GM23338 (cell line): ENCODE data around the gene XYLT1. TPM values are rescaled to one million over a fixed set of nuclear protein-coding genes. Genes with fewer than 3 reads are reported as not detected.

Experiments used
- ATAC-seq: fragments of 200-7000 bp; cut with Tn5 transposase; 3 replicates; pipeline ENCODE4 v1.9.1; 2020
- DNase-seq: peaks from one replicate; pipeline ENCODE4 v3.0.0-alpha.2; 2015; ENCODE audit warnings: low spot score
- H2AFZ ChIP-seq: fragments of 200-600 bp; sonication (generic); 2 replicates; pipeline ENCODE4 v1.8.0; 2016; ENCODE audit warnings: antibody characterized with exemption, mild to moderate bottlenecking, moderate library complexity
- H3F3A ChIP-seq: fragments of 200-600 bp; sonication (generic); replicated peaks from 2 replicates; pipeline ENCODE4 v1.8.0; 2017; ENCODE audit warnings: antibody characterized with exemption, mixed run types, low read depth
- H3K27ac ChIP-seq: fragments of 200-600 bp; sonication (generic); 2 replicates; pipeline ENCODE4 v1.6.1; 2016; ENCODE audit warnings: low read depth
- H3K27me3 ChIP-seq: fragments of 200-600 bp; sonication (generic); 2 replicates; pipeline ENCODE4 v1.8.0; 2016; ENCODE audit warnings: mild to moderate bottlenecking, mixed run types, moderate library complexity; ENCODE audit not compliant: insufficient read depth
- H3K36me3 ChIP-seq: fragments of 200-600 bp; sonication (generic); 2 replicates; pipeline ENCODE4 v1.8.0; 2016; ENCODE audit warnings: mild to moderate bottlenecking; ENCODE audit not compliant: insufficient read depth
- H3K4me1 ChIP-seq: fragments of 200-600 bp; sonication (generic); 2 replicates; pipeline ENCODE4 v1.8.0; 2016; ENCODE audit warnings: mild to moderate bottlenecking, moderate library complexity; ENCODE audit not compliant: insufficient read depth
- H3K4me2 ChIP-seq: fragments of 200-600 bp; sonication (generic); 2 replicates; pipeline ENCODE4 v1.7.1; 2017; ENCODE audit warnings: mixed run types
- H3K4me3 ChIP-seq: fragments of 200-600 bp; sonication (generic); 2 replicates; pipeline ENCODE4 v1.6.1; 2016; ENCODE audit warnings: mixed run types
- H3K79me2 ChIP-seq: fragments of 200-600 bp; sonication (generic); replicated peaks from 2 replicates; pipeline ENCODE4 v1.8.0; 2017; ENCODE audit warnings: mild to moderate bottlenecking; ENCODE audit not compliant: insufficient read depth
- H3K9me2 ChIP-seq: fragments of 200-600 bp; sonication (generic); 2 replicates; pipeline ENCODE4 v1.8.0; 2017; ENCODE audit not compliant: insufficient read depth
- H4K20me1 ChIP-seq: fragments of 200-600 bp; sonication (generic); replicated peaks from 2 replicates; pipeline ENCODE4 v1.8.0; 2017; ENCODE audit warnings: mild to moderate bottlenecking; ENCODE audit not compliant: insufficient read depth
- H3K27ac Mint-ChIP-seq: 2 replicates; pipeline ENCODE4 v1.8.0; 2020; ENCODE audit warnings: inconsistent platforms, mild to moderate bottlenecking, moderate library complexity, mixed read lengths
- H3K27me3 Mint-ChIP-seq: 3 replicates; pipeline ENCODE4 v1.8.0; 2022; ENCODE audit warnings: low read depth, mild to moderate bottlenecking, moderate library complexity, mixed read lengths, inconsistent platforms; ENCODE audit not compliant: insufficient read depth, poor library complexity
- H3K36me3 Mint-ChIP-seq: 3 replicates; pipeline ENCODE4 v1.8.0; 2021; ENCODE audit warnings: low read depth, mild to moderate bottlenecking, inconsistent platforms, moderate library complexity, mixed read lengths
- H3K4me1 Mint-ChIP-seq: 3 replicates; pipeline ENCODE4 v1.8.0; 2020; ENCODE audit warnings: mild to moderate bottlenecking, inconsistent platforms, mixed read lengths
- H3K4me3 Mint-ChIP-seq: 3 replicates; pipeline ENCODE4 v1.8.0; 2021; ENCODE audit warnings: moderate library complexity, mild to moderate bottlenecking, inconsistent platforms, mixed read lengths
- H3K9me3 Mint-ChIP-seq: 3 replicates; pipeline ENCODE4 v1.8.0; 2020; ENCODE audit warnings: moderate library complexity, mild to moderate bottlenecking, inconsistent platforms, mixed read lengths
- CREB1 ChIP-seq: fragments of 250-450 bp; sonication (Bioruptor Pico); IDR thresholded peaks from 2 replicates; pipeline ENCODE4 v1.5.0; 2020; ENCODE audit warnings: low read depth, mild to moderate bottlenecking, moderate library complexity
- ETS1 ChIP-seq: IDR thresholded peaks from 2 replicates; pipeline ENCODE4 v1.6.1; 2016; ENCODE audit warnings: antibody characterized with exemption
- EZH2 ChIP-seq: fragments of 200-600 bp; sonication (generic); IDR thresholded peaks from one replicate; pipeline ENCODE4 v1.8.0; 2017; ENCODE audit warnings: antibody characterized with exemption, mild to moderate bottlenecking, low read depth; ENCODE audit not compliant: unreplicated experiment
- EZH2phosphoT487 ChIP-seq: fragments of 200-600 bp; sonication (generic); IDR thresholded peaks from one replicate; pipeline ENCODE4 v1.8.1; 2018; ENCODE audit warnings: antibody characterized with exemption; ENCODE audit not compliant: unreplicated experiment
- JUNB ChIP-seq: IDR thresholded peaks from one replicate; pipeline ENCODE4 v1.6.1; 2016; ENCODE audit warnings: antibody characterized with exemption; ENCODE audit not compliant: unreplicated experiment
- NANOG ChIP-seq: IDR thresholded peaks from 2 replicates; pipeline ENCODE4 v1.6.1; 2016; ENCODE audit warnings: antibody characterized with exemption, borderline replicate concordance
- POLR2AphosphoS5 ChIP-seq: IDR thresholded peaks from 2 replicates; pipeline ENCODE4 v1.6.1; 2016; ENCODE audit warnings: antibody characterized with exemption, low read depth
- REST ChIP-seq: IDR thresholded peaks from one replicate; pipeline ENCODE4 v1.6.1; 2018; ENCODE audit warnings: antibody characterized with exemption; ENCODE audit not compliant: unreplicated experiment
- STAT1 ChIP-seq: IDR thresholded peaks from one replicate; pipeline ENCODE4 v1.6.1; 2016; ENCODE audit warnings: antibody characterized with exemption; ENCODE audit not compliant: unreplicated experiment
- ZNF114 ChIP-seq: fragments of 250-450 bp; sonication (Bioruptor Pico); IDR thresholded peaks from 2 replicates; pipeline ENCODE4 v1.5.0; 2020; ENCODE audit warnings: mild to moderate bottlenecking, moderate library complexity
- polyA plus RNA-seq: library from polyadenylated mRNA; unstranded; fragments of >200 nt; fragmentation: Nextera tagmentation; extraction: Ambion mirVana; gene quantifications from 2 replicates; pipeline ENCODE4 v1.2.1, GENCODE V29; 2016
- total RNA-seq: library from RNA; depleted of rRNA; stranded (reverse); fragments of >200 nt; shearing (Covaris generic); gene quantifications from 2 replicates; pipeline ENCODE4 v1.2.3, GENCODE V29; 2014
- TF ChIP-seq, protein P1 (sequence below): fragments of 250-450 bp; sonication (Bioruptor Pico); IDR thresholded peaks from 2 replicates; pipeline ENCODE4 v1.5.0; 2020; ENCODE audit warnings: mild to moderate bottlenecking, moderate library complexity
- TF ChIP-seq, protein P2 (sequence below), 2 experiments: fragments of 200-600 bp in 1 of 2; sonication (generic) in 1 of 2; conservative IDR thresholded peaks; 2 replicates each; pipeline versions ENCODE4 v1.5.1 to v1.6.1; 2016 to 2017; ENCODE audit warnings: antibody characterized with exemption in 2 of 2, low read depth in 2 of 2, mild to moderate bottlenecking in 2 of 2, moderate library complexity in 1 of 2

Gene XYLT1
- total and polyA plus RNA-seq, 2 experiments from 2014 or later = 3.5 to 24.7 TPM

DNA sequence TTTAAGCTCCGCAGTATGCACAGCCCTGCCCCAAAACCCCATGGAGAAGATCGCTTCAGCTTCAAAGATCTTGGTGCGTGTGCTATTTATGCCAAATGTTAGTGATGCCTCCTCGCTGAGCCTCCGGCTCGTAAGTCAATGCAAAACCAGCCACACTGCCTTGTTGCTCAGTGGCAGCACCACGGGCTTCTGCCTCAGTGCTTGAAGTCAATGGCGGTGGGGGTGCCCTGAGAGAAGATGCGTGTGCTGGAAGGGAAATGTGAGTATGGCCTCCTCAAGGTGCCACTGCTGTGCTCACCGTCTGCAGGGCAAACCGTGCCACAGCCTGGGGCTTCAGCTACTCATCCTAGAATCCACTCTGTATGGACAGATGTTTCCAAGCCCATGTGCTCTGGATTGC, 121.9 kb downstream of the XYLT1 start:
- DNase-seq = no peak
- Histone ChIP-seq H3K4me3 (no peak overlapping the region), H3F3A (no peaks in the 10 kb centered on the region), H3K36me3 (no peaks in the 10 kb centered on the region), H3K27me3 (no peaks in the 10 kb centered on the region), H2AFZ (no peak overlapping the region), H3K9me2 (no peaks in the 10 kb centered on the region), H3K4me1 (no peaks in the 10 kb centered on the region), H3K4me2 (no peak overlapping the region), H3K27ac (no peak overlapping the region), H4K20me1 (no peaks in the 10 kb centered on the region), H3K79me2 (0 out of 2 replicates have a peak, but pooled peaks cover 5% of the 10 kb centered on the region)
- H3K9me3 Mint-ChIP-seq = no peaks in the 10 kb centered on the region
- H3K27me3 Mint-ChIP-seq = peaks cover 3% of the 10 kb centered on the region
- no peak overlapping the region for H3K4me3 Mint-ChIP-seq
- H3K4me1 Mint-ChIP-seq = no peaks in the 10 kb centered on the region
- H3K27ac Mint-ChIP-seq = no peak overlapping the region
- no peak for TF ChIP-seq EZH2phosphoT487
- no peak for TF ChIP-seq JUNB
- no peak for TF ChIP-seq POLR2AphosphoS5
- no peak for TF ChIP-seq REST
- TF ChIP-seq NANOG = no peak
- no peak for TF ChIP-seq EZH2
- no peak for TF ChIP-seq STAT1
- TF ChIP-seq ETS1 = no peak
- TF ChIP-seq, protein P1, sequence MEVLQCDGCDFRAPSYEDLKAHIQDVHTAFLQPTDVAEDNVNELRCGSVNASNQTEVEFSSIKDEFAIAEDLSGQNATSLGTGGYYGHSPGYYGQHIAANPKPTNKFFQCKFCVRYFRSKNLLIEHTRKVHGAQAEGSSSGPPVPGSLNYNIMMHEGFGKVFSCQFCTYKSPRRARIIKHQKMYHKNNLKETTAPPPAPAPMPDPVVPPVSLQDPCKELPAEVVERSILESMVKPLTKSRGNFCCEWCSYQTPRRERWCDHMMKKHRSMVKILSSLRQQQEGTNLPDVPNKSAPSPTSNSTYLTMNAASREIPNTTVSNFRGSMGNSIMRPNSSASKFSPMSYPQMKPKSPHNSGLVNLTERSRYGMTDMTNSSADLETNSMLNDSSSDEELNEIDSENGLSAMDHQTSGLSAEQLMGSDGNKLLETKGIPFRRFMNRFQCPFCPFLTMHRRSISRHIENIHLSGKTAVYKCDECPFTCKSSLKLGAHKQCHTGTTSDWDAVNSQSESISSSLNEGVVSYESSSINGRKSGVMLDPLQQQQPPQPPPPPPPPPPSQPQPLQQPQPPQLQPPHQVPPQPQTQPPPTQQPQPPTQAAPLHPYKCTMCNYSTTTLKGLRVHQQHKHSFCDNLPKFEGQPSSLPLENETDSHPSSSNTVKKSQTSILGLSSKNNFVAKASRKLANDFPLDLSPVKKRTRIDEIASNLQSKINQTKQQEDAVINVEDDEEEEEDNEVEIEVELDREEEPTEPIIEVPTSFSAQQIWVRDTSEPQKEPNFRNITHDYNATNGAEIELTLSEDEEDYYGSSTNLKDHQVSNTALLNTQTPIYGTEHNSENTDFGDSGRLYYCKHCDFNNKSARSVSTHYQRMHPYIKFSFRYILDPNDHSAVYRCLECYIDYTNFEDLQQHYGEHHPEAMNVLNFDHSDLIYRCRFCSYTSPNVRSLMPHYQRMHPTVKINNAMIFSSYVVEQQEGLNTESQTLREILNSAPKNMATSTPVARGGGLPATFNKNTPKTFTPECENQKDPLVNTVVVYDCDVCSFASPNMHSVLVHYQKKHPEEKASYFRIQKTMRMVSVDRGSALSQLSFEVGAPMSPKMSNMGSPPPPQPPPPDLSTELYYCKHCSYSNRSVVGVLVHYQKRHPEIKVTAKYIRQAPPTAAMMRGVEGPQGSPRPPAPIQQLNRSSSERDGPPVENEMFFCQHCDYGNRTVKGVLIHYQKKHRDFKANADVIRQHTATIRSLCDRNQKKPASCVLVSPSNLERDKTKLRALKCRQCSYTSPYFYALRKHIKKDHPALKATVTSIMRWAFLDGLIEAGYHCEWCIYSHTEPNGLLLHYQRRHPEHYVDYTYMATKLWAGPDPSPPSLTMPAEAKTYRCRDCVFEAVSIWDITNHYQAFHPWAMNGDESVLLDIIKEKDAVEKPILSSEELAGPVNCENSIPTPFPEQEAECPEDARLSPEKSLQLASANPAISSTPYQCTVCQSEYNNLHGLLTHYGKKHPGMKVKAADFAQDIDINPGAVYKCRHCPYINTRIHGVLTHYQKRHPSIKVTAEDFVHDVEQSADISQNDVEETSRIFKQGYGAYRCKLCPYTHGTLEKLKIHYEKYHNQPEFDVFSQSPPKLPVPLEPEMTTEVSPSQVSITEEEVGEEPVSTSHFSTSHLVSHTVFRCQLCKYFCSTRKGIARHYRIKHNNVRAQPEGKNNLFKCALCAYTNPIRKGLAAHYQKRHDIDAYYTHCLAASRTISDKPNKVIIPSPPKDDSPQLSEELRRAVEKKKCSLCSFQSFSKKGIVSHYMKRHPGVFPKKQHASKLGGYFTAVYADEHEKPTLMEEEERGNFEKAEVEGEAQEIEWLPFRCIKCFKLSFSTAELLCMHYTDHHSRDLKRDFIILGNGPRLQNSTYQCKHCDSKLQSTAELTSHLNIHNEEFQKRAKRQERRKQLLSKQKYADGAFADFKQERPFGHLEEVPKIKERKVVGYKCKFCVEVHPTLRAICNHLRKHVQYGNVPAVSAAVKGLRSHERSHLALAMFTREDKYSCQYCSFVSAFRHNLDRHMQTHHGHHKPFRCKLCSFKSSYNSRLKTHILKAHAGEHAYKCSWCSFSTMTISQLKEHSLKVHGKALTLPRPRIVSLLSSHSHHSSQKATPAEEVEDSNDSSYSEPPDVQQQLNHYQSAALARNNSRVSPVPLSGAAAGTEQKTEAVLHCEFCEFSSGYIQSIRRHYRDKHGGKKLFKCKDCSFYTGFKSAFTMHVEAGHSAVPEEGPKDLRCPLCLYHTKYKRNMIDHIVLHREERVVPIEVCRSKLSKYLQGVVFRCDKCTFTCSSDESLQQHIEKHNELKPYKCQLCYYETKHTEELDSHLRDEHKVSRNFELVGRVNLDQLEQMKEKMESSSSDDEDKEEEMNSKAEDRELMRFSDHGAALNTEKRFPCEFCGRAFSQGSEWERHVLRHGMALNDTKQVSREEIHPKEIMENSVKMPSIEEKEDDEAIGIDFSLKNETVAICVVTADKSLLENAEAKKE (CRISPR knock-in tag) = no peak
- TF ChIP-seq, protein P2, sequence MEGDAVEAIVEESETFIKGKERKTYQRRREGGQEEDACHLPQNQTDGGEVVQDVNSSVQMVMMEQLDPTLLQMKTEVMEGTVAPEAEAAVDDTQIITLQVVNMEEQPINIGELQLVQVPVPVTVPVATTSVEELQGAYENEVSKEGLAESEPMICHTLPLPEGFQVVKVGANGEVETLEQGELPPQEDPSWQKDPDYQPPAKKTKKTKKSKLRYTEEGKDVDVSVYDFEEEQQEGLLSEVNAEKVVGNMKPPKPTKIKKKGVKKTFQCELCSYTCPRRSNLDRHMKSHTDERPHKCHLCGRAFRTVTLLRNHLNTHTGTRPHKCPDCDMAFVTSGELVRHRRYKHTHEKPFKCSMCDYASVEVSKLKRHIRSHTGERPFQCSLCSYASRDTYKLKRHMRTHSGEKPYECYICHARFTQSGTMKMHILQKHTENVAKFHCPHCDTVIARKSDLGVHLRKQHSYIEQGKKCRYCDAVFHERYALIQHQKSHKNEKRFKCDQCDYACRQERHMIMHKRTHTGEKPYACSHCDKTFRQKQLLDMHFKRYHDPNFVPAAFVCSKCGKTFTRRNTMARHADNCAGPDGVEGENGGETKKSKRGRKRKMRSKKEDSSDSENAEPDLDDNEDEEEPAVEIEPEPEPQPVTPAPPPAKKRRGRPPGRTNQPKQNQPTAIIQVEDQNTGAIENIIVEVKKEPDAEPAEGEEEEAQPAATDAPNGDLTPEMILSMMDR (conservative IDR thresholded peaks at IDR 0.05; ENCODE audit: low read depth in 2 of 2) = no peak
- TF ChIP-seq CREB1 (CRISPR knock-in tag) = no peak
- no peak for TF ChIP-seq ZNF114 (CRISPR knock-in tag)
- H3K36me3 Mint-ChIP-seq = no peaks in the 10 kb centered on the region
- no peak for ATAC-seq
